ENCODE measurements around the gene JDP2.

JDP2 gene

GRCh38 chr14:75438486-75439080 lies 10.8 kb downstream of the JDP2 start:
- DNase-seq, result no peak

- DNase-seq, result no peak
Measured at GRCh38 chr14:75439989-75440388, 12.2 kb downstream of the JDP2 start.

DNA sequence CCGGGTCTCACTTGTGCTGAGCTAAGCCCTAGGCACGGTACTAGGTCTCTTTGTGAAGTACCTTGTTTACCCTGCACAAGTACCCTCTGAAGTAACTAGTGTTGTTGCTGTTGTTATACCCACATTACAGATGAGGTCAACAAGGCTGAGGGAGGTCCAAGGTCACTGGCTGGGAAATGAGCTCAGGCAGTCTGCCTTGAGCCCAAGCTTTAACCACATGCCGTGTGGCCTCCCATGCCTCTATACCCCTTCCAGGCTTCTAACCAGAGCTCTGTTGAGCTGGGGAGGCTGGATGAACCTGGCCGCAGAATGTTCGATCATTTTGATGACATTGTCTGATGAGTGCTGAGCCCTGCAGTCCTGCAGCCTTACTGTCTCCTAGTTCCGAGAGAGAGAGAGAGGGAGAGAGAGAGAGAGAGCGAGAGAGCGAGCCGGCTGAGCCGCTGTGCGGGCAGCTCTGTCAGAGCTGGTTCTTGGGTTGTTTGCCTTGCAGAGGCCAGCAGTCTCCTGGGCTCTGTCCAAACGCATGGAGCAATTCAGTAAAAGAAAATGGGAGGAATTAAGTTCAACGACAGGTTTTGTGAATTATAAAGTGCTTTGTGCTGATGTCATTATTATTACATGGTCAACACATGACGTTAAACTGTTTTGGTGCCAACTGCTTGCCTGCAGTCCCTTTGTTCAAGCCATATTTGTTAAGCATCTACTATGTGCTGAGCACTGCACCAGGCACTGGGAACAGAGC lies 13.1 kb downstream of the JDP2 start:
- no peak for DNase-seq

DNA sequence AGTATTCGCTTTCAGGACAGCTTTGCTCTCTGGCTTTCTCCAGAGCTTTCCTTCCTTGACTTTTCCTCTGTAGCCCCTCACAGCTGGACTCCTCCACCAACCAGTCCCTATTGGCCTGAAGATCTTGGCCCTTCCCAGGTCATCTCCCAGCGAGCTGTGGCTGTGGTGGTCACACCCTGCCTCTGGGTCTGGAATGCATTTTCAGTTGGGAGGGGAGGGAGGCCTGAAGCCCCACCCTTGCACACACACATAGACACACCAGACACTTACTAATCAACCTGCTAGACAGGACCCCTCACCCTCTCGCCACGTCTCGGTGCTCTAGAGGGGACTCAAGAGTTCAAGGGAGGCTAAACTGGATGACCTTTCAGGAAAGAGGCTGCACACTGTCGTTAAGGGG lies 13.9 kb downstream of the JDP2 start:
- no peak for DNase-seq

- DNase-seq, result no peak
Measured at GRCh38 chr14:75442166-75442565, 14.3 kb downstream of the JDP2 start.

DNA sequence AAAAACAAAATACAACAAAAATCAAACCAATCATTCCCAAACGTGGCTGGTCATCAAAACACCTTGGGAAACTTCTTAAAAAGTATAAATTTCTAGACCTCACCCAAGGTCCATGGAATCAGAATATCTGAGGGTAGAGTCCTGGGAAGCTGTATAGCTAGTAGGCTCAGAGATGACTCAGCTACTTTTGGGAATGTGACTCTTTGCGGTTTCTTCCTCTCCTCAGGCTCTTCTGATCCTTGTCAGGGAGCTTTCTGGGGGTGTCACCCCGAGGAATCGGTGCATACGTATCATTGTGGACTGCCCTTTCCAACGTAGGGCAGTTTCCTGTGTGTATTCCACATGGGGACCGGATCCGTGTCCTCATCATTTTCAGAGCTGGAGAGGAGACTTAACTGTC lies 14.8 kb downstream of the JDP2 start:
- DNase-seq, result no peak

GRCh38 chr14:75443203-75443969 lies 15.6 kb downstream of the JDP2 start:
- DNase-seq, result no peak

- DNase-seq, result no peak
Measured at GRCh38 chr14:75445236-75445635, 17.4 kb downstream of the JDP2 start.

GRCh38 chr14:75445963-75446362 lies 18.1 kb downstream of the JDP2 start:
- no peak for DNase-seq

GRCh38 chr14:75446447-75446846 lies 18.6 kb downstream of the JDP2 start:
- DNase-seq, result no peak

DNA sequence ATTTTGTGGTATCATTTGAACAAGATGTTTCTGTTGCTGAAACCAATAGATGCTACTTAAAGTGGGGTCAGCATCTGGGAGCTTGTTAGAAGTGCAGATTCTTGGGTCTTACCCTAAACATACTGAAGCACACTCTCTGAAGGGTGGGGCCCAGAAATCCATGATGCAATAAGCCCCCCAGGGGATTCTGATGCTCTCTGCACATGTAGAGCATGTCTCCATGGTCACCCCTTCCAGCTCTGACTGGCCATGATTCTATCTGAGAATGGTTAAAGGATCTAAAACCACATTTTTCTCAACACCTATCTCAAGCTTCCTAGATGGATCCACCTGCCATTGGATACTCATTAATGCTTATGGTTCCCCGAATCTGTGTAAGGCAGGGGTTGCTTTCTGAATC lies 20.4 kb downstream of the JDP2 start:
- no peak for DNase-seq

GRCh38 chr14:75449036-75449435 lies 21.2 kb downstream of the JDP2 start:
- DNase-seq, result no peak

- DNase-seq, result no peak
Measured at GRCh38 chr14:75449696-75450095, 21.9 kb downstream of the JDP2 start.

DNA sequence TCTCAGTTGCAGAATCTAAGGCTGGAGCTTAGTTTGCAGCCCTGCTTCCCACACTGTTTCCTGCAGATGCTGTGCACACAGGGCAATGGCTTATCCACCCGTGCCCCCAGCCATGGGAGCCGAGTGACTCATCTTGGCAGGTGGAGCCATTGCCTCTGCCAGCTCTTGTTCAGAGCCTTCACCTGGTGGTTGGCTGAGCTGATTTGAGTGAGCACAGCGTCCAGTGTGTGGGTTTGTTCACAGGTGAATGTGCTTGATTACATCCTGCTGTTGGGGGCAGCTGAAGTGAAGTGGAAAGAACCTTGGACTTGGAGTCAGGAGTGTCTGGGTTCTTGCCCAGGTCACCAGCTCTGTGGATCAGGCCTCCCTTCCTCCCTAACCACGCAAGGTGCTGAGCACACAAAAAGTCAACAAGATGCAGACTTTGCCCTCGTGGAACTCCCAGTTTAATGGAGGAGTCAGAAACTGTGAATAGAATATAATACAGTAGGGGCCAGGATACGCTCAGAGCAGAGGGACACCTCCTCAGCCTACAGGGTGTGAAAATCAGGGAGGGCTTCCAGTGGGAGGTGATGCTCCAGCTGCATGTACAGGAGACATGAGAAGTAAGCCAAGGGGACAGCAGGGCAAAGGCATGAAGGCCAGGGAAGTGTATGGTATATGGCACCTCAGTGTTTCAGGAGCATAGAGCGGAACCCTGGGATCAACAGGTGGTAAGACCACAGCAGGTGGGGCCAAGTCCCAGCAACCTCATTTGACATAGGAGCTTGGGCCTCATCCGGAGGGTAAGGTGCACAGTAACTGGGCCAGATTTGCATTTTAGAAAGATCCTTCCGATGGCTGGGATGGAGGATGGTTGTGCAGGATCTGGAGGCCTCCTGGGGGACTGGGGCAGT lies 22.8 kb downstream of the JDP2 start:
- DNase-seq, result no peak

DNA sequence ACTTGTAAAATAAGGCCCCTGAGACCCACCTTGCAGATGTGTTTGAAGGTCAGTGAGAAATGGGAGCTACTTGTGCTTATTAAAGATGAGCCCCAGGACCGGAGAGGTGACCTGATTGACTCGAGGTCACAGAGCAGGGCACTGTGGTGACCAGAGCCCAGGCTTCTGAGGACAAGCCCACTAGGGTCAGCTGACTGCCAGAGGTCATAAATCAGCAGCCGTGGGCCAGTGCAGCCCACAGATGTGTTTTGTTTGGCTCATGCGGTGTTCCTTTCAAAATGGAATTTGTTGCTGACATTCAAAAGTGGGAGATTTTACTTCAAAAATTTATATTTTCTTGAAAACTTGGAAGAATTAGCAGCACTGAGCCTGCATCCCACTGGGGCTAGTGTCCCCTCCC lies 24.5 kb downstream of the JDP2 start:
- no peak for DNase-seq

GRCh38 chr14:75452900-75453816 lies 25.3 kb downstream of the JDP2 start:
- no peak for DNase-seq

- peak; percentile 33 for DNase-seq
Measured at GRCh38 chr14:75453817-75454434, 26.1 kb downstream of the JDP2 start.

GRCh38 chr14:75454963-75455546 lies 27.2 kb downstream of the JDP2 start:
- no peak for DNase-seq

DNA sequence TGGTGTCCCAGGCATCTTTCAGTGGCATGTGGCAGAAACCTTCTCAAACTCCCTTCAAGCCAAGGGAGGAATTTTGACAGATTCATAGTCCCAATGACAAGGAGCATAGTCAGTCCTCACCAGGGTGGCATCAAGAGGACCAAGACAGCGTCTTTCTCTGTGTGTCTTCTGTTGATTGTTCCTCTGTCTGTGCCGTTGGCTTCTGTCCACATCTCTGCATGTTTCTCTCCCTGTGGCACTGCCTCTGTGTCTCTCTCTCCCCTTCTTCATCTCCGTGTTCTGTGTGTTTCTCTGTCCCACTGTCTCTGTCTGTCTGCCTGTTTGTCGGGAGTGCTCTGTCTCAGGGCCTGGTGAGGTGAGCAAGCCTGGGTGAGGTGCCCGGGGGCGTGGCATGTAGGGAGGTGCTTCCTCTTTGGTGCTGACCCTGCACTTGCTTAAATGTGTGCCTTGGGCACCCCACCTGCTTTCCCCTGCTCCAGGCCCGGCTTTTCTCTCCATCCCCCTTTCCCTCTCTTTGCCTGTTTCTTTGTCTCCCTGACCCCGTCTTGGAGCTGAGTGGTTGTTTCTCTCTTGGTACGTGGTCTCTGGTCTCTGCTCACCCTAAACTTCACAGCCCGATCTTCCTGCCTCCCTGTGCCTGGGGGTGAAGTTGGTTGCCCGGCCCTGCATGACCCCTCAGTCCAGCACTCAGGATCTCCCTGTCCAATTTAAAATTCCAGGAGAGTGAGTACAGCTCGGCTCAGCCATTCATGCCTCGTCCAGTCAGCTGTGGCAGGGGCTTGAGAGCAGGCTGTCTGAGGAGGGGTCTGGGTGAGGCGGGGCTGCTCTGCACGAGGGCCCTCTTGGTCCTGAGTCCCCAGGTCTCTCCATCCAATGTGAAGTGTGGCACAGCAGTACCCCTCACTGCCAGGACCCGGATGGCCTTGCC lies 28.5 kb downstream of the JDP2 start:
- no peak for DNase-seq

- no peak for DNase-seq
Measured at GRCh38 chr14:75456997-75457335, 29.1 kb downstream of the JDP2 start.

Data from CD4-positive, alpha-beta T cell treated with Interleukin-15 for 1 hour (primary cell).